Adrenal gland (tissue), 12 donors: Measurements from ENCODE around the gene TMEM232. TPM values are rescaled to one million over a fixed set of nuclear protein-coding genes. Genes with fewer than 3 reads are reported as not detected.

ENCODE experiments used
- DNase-seq, 7 donors: peaks; one replicate each; pipeline ENCODE4 v3.0.0-alpha.2; 2019 to 2020
- H3K27ac ChIP-seq, 5 donors: fragments of 200-600 bp; sonication (generic) in 4 of 5; 1 replicate in 3 of 5; 2 replicates in 2 of 5; pipeline versions ENCODE4 v1.5.1 to v1.8.0; 2016 to 2020; ENCODE audit warnings: mild to moderate bottlenecking in 1 of 5
- H3K27me3 ChIP-seq: fragments of 200-600 bp; 2 replicates; pipeline ENCODE4 v1.8.0; 2021
- H3K36me3 ChIP-seq, 2 donors: fragments of 200-600 bp; replicated peaks in 1 of 2; 1 replicate in 1 of 2; 2 replicates in 1 of 2; pipeline versions ENCODE4 v1.5.1 to v1.8.0; 2018 to 2022
- H3K4me1 ChIP-seq, 2 donors: fragments of 200-600 bp; replicated peaks in 1 of 2; 1 replicate in 1 of 2; 2 replicates in 1 of 2; pipeline versions ENCODE4 v1.5.1 to v1.8.0; 2018 to 2021
- H3K4me3 ChIP-seq, 4 donors: fragments of 200-600 bp; sonication (generic) in 3 of 4; one replicate each; pipeline ENCODE4 v1.5.1; 2016 to 2018
- H3K9me3 ChIP-seq, 3 donors: fragments of 200-600 bp; sonication (generic) in 1 of 3; replicated peaks in 1 of 3; 1 replicate in 2 of 3; 2 replicates in 1 of 3; pipeline versions ENCODE4 v1.5.1 to v1.8.0; 2016 to 2021
- POLR2A ChIP-seq, 2 donors: fragments of 450-650 bp; IDR thresholded peaks; one replicate each; pipeline ENCODE4 v1.6.1; 2017; ENCODE audit warnings: antibody characterized with exemption in 2 of 2, mild to moderate bottlenecking in 2 of 2, moderate library complexity in 1 of 2
- WGBS, 4 donors: extraction: QIAGEN DNeasy Blood & Tissue Kit in 2 of 4; methylation state at CpG; one replicate each; pipeline versions ENCODE4 v1.1.5 to v1.1.7; 2013 to 2017; 5-methylcytosine and 5-hydroxymethylcytosine counted together
- intact Hi-C, 2 donors: fragments of 100-400 bp; cut with DNase I; formaldehyde crosslinking; loops; one replicate each; pipeline versions ENCODE4 v1.14.1 to v1.15.0; 2022 to 2023
- microRNA-seq, 3 donors: library from miRNA; unstranded; fragments of <30 nt; microRNA quantifications; one replicate each; pipeline ENCODE4, GENCODE V29; 2017 to 2020
- polyA plus RNA-seq, 3 donors: library from polyadenylated mRNA; stranded (reverse); fragments of 200-250 nt in 2 of 3; fragments of 350-450 nt in 1 of 3; fragmentation: Illumina TruSeq in 1 of 3; extraction: RNeasy Lipid Tissue Mini Kit (QIAGEN cat#74804) in 1 of 3; gene quantifications; one replicate each; pipeline ENCODE4 v1.2.3, GENCODE V29; 2013 to 2014
- small RNA-seq, 2 donors: library from RNA; depleted of rRNA; stranded (forward); fragments of <200 nt; gene quantifications; one replicate each; pipeline ENCODE3, GENCODE V24; 2016
- total RNA-seq, 9 donors: library from RNA; depleted of rRNA in 4 of 9; stranded (reverse); fragments of >200 nt in 4 of 9; fragments of 120-200 nt in 1 of 9; fragmentation: NEBNext Ultra II Directional in 1 of 9; extraction: Animal tissue kit (Norgen Biotek cat#: 25700) in 1 of 9; gene quantifications; one replicate each; pipeline versions ENCODE4 v1.1.0 to v1.2.4, GENCODE V29; 2013 to 2023
- TF ChIP-seq, protein P1 (sequence below), 6 experiments: fragments of 450-650 bp in 4 of 6; fragments of 200-600 bp in 2 of 6; sonication (generic) in 1 of 6; IDR thresholded peaks; 1 replicate in 5 of 6; 2 replicates in 1 of 6; pipeline versions ENCODE4 v1.5.1 to v1.8.0; 2016 to 2021; ENCODE audit warnings: antibody characterized with exemption in 6 of 6, mild to moderate bottlenecking in 2 of 6, moderate library complexity in 1 of 6
- donor health status: healthy with polysubstance abuse.
- donor health status: Bipolar disorder and iron deficiency.
- donor health status: DM: yes; HTN: yes; CAD: no.
- donor health status: DM: no; HTN: no; CAD: no.
- donor health status: DM: no; HTN: no; CAD: no.
- donor health status: DM: yes; HTN: yes; CAD: no.

The TMEM232 gene
- total and polyA plus RNA-seq, 12 donors, result 0.96 to 16.6 (median 4.5) TPM

DNA sequence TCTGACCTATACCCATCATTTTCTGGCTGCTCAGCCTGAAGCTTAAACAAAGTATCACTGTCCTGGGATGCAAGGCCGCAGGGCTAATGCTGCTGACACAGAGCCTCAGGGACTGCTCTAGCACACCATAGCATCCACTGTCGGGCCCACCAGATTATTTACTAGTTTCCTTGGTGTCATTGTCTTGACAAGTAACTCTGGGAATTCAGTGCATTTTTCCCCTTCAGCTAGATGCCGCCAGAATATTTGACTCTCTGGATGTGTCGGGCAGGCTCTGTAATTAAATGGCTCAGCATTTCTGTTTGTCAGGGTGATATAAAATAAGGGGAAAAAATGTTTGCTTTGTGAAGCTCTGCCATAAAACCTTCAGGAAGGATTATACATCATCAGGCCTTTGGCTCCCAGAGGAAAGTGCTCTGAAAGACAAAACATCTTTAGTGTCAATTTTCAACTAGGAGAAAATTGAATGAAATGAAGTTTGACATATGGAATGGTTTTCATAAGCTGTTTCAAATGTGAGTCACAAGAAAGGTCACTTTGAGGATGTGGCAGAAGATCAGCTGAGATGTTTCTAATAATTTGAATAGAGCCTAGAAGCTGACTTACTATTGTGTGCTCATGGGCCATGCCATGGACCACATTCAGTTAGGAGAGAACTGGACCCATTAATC lies 350.1 kb downstream of the TMEM232 start:
- TF ChIP-seq, protein P1, sequence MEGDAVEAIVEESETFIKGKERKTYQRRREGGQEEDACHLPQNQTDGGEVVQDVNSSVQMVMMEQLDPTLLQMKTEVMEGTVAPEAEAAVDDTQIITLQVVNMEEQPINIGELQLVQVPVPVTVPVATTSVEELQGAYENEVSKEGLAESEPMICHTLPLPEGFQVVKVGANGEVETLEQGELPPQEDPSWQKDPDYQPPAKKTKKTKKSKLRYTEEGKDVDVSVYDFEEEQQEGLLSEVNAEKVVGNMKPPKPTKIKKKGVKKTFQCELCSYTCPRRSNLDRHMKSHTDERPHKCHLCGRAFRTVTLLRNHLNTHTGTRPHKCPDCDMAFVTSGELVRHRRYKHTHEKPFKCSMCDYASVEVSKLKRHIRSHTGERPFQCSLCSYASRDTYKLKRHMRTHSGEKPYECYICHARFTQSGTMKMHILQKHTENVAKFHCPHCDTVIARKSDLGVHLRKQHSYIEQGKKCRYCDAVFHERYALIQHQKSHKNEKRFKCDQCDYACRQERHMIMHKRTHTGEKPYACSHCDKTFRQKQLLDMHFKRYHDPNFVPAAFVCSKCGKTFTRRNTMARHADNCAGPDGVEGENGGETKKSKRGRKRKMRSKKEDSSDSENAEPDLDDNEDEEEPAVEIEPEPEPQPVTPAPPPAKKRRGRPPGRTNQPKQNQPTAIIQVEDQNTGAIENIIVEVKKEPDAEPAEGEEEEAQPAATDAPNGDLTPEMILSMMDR (IDR thresholded peaks at IDR 0.05), result no peak
- TF ChIP-seq POLR2A (IDR thresholded peaks at IDR 0.05), result no peak
- Histone ChIP-seq H3K9me3 (no peaks in the 10 kb centered on the region), H3K27me3 (no peaks in the 10 kb centered on the region), H3K27ac (no peak overlapping the region), H3K36me3 (no peaks in the 10 kb centered on the region), H3K4me3 (no peak overlapping the region), H3K4me1 (no peaks in the 10 kb centered on the region)
- DNase-seq, result no peak
- 67 to 79% (median 73%) methylated on average over 4 of the region's 4 CpGs for WGBS, 4 donors
- intact Hi-C loops, result no loop called here

DNA sequence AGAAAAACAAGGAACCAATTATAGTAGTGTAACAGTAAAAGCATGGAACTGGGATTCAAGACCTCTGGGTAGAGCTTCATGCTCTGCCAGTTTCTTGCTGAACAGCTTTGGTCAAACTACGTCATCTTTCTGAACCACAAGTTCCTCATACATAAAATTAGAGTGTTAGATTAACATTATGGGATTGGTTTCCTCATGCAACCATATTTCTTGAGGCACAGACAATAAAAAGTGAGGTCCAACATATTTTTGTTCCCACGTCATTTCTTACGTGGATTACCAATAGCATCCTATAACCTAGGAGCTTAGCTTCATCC lies 354.8 kb downstream of the TMEM232 start:
- WGBS, 4 donors, result 83 to 92% (median 87%) methylated on average over 3 of the region's 3 CpGs
- intact Hi-C loops, result no loop called here
- no peak for TF ChIP-seq POLR2A (IDR thresholded peaks at IDR 0.05)
- TF ChIP-seq, protein P1 (IDR thresholded peaks at IDR 0.05), result no peak
- Histone ChIP-seq H3K36me3 (no peaks in the 10 kb centered on the region), H3K9me3 (no peaks in the 10 kb centered on the region), H3K27ac (no peak overlapping the region), H3K27me3 (no peaks in the 10 kb centered on the region), H3K4me1 (peaks cover 0 to 6% of the 10 kb centered on the region in 2 donors), H3K4me3 (no peak overlapping the region)
- no peak for DNase-seq

DNA sequence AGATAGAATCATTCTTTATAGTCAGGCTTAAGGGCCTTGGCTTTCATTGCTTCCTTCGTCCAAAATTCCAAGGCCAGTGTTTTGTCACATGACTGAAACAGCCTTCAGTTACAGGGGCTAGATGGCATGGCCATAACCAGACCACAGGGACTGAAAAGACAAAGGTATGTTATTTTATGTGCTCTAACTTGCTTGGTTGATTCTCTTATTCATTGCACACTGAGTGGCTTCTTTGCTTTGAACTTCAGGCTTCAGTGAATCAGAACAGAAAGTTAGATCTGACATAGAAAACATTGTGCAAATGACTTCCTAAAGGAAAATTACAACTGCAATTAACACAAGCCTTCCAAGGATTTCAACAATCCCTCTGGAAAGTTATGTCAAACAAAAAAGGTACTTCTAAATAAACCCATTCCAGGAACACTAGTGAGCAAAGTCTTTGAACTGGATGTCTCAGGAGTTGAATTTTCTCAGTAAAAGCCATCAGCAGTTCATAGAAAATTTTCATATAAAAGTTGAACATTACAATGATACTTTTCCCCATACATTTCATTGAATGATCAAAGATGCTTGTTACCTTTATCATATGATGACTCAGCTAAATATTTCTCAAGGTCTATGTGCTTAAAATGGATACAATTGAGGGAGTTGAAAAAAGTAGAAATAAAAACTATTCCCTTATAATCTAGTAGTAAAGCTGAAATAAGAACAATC lies 355.3 kb downstream of the TMEM232 start:
- H3K27me3 ChIP-seq, result no peaks in the 10 kb centered on the region
- no peak for DNase-seq
- no peak overlapping the region for H3K27ac ChIP-seq
- no peak overlapping the region for H3K4me3 ChIP-seq
- WGBS, 4 donors, result 19 to 33% (median 30%) methylated on average over 1 of the region's 1 CpG
- H3K9me3 ChIP-seq, result no peaks in the 10 kb centered on the region
- no peaks in the 10 kb centered on the region for H3K36me3 ChIP-seq
- TF ChIP-seq, protein P1 (IDR thresholded peaks at IDR 0.05), result no peak
- TF ChIP-seq POLR2A (IDR thresholded peaks at IDR 0.05), result no peak
- intact Hi-C loops, result no loop called here
- H3K4me1 ChIP-seq, result peaks cover 0 to 6% of the 10 kb centered on the region in 2 donors

Small RNAs within 50 kb of the gene (microRNA-seq; reads per million reads assigned to microRNA genes)
- 0 reads per million in 3 donors for gene MIR548F3

Small RNAs within 50 kb of the gene (small RNA-seq; reads per million reads assigned to genes)
- gene MIR548F3, result 0 reads per million in 2 donors
- gene RF00432, result 0 reads per million in 2 donors

Other genes with a start within 250 kb of the TMEM232 start
- 10 to 100 TPM; 39.9 to 71.8 (median 57.3) TPM for gene SLC25A46, start 12.3 kb upstream of the TMEM232 start, total RNA-seq
- 10 to 100 TPM in 1 of 3 donors, 1 to 10 TPM in 2; 7.7 to 73.8 (median 8.8) TPM for gene SLC25A46, start 12.3 kb upstream of the TMEM232 start, polyA plus RNA-seq